Renal pelvis (tissue), 12 donors: ENCODE data around the gene SPOCK1. TPM values are rescaled to one million over a fixed set of nuclear protein-coding genes. Genes with fewer than 3 reads are reported as not detected.
"Not testable (repeated sequence)": the region's sequence is repeated elsewhere in the genome, so short reads cannot be mapped to it uniquely, and the experiment has no call there.

Experiments used
- DNase-seq: peaks from one replicate; pipeline ENCODE4 v3.0.0-alpha.2; 2013
- long read RNA-seq, 16 experiments: transcript quantifications; one replicate each; lab custom pipeline, GENCODE V29; 2026
- polyA plus RNA-seq, 3 donors: library from polyadenylated mRNA; unstranded; fragments of 120-200 nt; gene quantifications; one replicate each; pipeline ENCODE4 v1.2.1, GENCODE V29; 2013; ENCODE audit not compliant: insufficient read length in 3 of 3

Gene SPOCK1
- 1 to 10 TPM; 4.5 to 9.5 (median 9.2) TPM for polyA plus RNA-seq
- long read RNA-seq, donor 1, full-length matches to known transcripts = 1 of 1 reads
- long read RNA-seq, donor 1, partial matches to known transcripts = 0 of 1 reads
- long read RNA-seq, donor 1, other reads (novel, unspliced or antisense) = 0 of 1 reads
- long read RNA-seq, donor 2, full-length matches to known transcripts = 1 of 1 reads
- long read RNA-seq, donor 2, partial matches to known transcripts = 0 of 1 reads
- long read RNA-seq, donor 2, other reads (novel, unspliced or antisense) = 0 of 1 reads
- long read RNA-seq, donor 3, full-length matches to known transcripts = 1 of 1 reads
- long read RNA-seq, donor 3, partial matches to known transcripts = 0 of 1 reads
- long read RNA-seq, donor 3, other reads (novel, unspliced or antisense) = 0 of 1 reads
- long read RNA-seq, donor 4 = 0 reads
- long read RNA-seq, donor 5 = 0 reads
- long read RNA-seq, donor 6, full-length matches to known transcripts = 1 of 1 reads
- long read RNA-seq, donor 6, partial matches to known transcripts = 0 of 1 reads
- long read RNA-seq, donor 6, other reads (novel, unspliced or antisense) = 0 of 1 reads
- long read RNA-seq, donor 7, full-length matches to known transcripts = 1 of 1 reads
- long read RNA-seq, donor 7, partial matches to known transcripts = 0 of 1 reads
- long read RNA-seq, donor 7, other reads (novel, unspliced or antisense) = 0 of 1 reads
- long read RNA-seq, donor 8, full-length matches to known transcripts = 3 of 3 reads
- long read RNA-seq, donor 8, partial matches to known transcripts = 0 of 3 reads
- long read RNA-seq, donor 8, other reads (novel, unspliced or antisense) = 0 of 3 reads
- long read RNA-seq, donor 9, full-length matches to known transcripts = 1 of 1 reads
- long read RNA-seq, donor 9, partial matches to known transcripts = 0 of 1 reads
- long read RNA-seq, donor 9, other reads (novel, unspliced or antisense) = 0 of 1 reads
- long read RNA-seq, donor 10, full-length matches to known transcripts = 2 of 2 reads
- long read RNA-seq, donor 10, partial matches to known transcripts = 0 of 2 reads
- long read RNA-seq, donor 10, other reads (novel, unspliced or antisense) = 0 of 2 reads
- long read RNA-seq, donor 11, full-length matches to known transcripts = 1 of 1 reads
- long read RNA-seq, donor 11, partial matches to known transcripts = 0 of 1 reads
- long read RNA-seq, donor 11, other reads (novel, unspliced or antisense) = 0 of 1 reads
- long read RNA-seq, donor 12 = 0 reads
- long read RNA-seq, donor 13, partial matches to known transcripts = 0 of 1 reads
- long read RNA-seq, donor 13, other reads (novel, unspliced or antisense) = 0 of 1 reads
- long read RNA-seq, donor 14, full-length matches to known transcripts = 1 of 1 reads
- long read RNA-seq, donor 14, partial matches to known transcripts = 0 of 1 reads
- long read RNA-seq, donor 14, other reads (novel, unspliced or antisense) = 0 of 1 reads
- long read RNA-seq, donor 15, full-length matches to known transcripts = 2 of 2 reads
- long read RNA-seq, donor 15, partial matches to known transcripts = 0 of 2 reads
- long read RNA-seq, donor 15, other reads (novel, unspliced or antisense) = 0 of 2 reads
- long read RNA-seq, donor 16, full-length matches to known transcripts = 2 of 2 reads
- long read RNA-seq, donor 16, partial matches to known transcripts = 0 of 2 reads
- long read RNA-seq, donor 16, other reads (novel, unspliced or antisense) = 0 of 2 reads

DNA sequence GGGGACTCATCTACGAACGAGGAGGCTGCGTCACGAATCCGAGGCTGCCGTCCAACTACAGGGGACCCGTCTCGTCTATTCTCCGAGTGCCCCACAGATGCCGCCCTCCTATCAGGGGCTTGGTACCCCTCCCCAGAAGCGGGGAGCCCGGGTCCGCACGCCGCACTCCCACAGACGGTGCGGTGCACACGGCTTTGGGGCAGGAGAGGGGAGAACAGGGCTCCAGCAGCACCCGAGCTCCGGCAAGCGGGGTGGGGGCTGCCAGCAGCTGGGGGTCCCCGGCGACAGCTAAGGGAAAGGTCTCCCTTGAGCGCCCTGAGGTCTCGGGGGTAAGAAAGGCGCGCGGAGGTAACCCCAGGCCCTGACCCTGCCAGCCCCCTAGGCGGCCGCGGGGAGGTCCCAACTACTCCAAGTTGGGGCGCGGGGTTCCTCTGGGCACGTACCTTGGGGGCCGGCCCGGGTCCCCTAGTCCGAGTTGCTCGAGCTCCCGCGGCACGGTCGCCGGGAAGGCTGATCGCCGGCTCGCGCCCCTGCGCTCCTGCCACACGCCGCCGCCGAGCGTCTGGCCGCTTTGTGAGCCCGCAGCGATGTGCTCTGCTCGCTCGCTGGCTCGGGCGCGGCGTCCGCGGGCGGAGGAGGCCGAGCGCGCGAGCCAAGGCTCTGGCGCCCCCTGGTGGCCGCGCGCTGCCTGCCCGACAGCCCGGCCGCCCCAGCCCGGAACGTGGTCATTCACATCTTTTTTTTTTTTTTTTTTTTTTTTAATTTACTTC is at the start of gene SPOCK1:
Gene SPOCK1, minus strand, starts transcription at position 591 of the 770 bp plus-strand sequence.
- DNase-seq = peak; percentile 75

DNA sequence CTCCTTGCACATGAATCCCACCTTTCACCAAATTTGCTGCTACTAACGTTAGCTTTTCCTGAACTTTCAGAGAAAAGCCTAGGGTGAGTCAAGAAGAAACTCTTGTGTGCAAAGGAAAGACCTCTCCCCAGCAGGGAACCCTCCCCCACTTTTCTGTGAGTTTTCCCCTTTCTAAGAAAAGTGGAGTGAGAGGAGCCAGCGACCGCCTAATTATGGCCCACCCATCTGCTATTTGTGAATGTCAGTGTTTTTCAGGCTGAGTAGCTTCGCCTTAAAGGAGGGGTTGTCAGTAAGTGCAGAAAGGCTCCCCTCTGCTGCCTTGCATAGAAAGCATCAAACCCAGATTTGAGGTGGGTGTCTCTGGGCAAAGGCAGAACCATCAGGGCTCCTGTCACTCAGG is 46.8 kb upstream of the SPOCK1 start:
- DNase-seq = no peak

GRCh38 chr5:137535449-137535848 is 36.3 kb upstream of the SPOCK1 start:
- DNase-seq = not testable (repeated sequence)

DNA sequence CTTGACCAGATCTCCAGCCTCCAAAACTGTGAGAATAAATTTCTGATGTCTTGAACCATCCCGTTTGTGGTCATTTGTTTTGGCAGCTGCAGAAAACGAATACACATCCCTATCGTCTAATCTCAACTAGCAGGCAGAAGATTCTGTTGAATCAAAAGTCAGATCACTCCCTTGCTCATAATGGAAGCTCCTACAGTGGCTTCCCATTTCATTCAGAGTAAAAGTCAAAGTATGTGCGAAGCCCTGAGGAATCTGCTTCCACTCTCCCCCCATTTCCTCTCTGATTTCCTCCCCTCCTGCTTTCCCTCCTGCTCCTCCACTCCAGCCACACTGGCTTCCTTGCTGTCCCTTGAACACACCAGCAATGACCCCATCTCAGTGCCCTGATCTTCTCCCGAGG is 34.8 kb upstream of the SPOCK1 start:
- no peak for DNase-seq

DNA sequence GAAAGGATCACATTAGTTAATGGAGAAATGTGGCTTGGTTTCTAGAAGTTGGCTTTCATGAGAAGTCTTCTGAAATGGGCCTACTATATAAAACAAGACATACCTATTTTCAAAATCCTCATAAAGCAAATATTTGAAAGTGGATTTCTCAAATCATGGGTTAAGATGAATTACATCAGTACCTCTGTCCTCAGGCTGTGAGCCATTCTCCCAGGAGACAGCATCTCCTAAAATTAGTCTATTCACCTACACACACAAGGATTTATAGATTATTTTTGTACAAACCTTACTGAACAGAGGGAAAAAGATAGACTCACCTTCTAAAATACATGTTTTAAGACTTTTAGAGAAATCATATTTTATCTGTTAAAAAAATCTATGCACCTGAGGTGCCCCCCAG is 32.1 kb upstream of the SPOCK1 start:
- DNase-seq = no peak

- no peak for DNase-seq
Observed at GRCh38 chr5:137521246-137521645, 22.1 kb upstream of the SPOCK1 start.

DNA sequence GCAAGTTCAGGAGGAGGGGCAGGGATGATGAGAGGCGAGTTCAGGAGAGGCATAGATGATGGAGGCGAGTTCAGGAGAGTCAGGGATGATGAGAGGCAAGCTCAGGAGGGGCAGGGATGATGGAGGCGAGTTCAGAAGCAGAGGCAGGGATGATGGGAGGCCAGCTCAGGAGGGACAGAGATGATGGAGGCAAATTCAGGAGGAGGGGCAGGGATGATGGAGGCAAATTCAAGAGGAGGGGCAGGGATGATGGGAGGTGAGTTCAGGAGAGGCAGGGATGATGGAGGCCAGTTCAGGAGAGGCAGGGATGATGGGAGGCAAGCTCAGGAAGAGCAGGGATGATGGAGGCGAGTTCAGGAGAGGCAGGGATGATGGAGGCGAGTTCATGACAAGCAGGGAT is 17.8 kb upstream of the SPOCK1 start:
- no peak for DNase-seq

DNA sequence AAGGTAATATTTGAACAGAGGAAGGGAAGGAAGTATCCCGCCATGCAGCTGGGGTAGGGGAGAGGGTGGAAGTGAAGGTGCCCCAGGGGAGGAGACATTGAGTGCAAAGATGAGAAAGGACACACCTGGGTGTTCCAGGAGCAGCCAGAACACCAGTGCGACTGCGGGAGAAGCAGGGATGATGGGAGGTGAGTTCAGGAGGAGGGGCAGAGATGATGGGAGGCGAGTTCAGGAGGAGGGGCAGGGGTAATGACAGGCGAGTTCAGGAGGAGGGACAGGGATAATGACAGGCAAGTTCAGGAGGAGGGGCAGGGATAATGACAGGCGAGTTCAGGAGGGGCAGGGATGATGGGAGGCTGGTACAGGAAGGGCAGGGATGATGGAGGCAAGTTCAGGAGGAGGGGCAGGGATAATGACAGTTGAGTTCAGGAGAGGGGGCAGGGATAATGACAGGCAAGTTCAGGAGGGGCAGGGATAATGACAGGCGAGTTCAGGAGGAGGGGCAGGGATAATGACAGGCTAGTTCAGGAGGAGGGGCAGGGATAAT is 17.2 kb upstream of the SPOCK1 start:
- DNase-seq = no peak

DNA sequence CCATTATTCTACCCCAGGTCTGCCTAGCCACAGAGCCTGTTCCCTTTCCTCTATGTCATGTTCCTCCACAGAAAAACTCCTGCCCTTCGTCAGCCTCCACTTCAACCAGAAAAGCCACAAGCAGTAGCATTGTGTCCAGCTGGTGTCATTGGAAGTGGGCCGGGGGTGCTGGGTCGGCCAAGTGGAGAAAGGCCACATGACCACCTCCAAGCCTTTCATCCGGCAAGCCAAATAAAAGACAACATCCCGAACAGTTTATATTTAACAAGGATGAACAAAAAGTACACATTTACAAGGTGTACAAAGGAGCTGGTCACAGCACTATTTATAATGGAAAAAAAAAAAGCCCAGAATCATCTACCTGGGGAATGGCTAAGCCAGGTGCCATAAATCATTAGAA is 16.1 kb upstream of the SPOCK1 start:
- no peak for DNase-seq

DNA sequence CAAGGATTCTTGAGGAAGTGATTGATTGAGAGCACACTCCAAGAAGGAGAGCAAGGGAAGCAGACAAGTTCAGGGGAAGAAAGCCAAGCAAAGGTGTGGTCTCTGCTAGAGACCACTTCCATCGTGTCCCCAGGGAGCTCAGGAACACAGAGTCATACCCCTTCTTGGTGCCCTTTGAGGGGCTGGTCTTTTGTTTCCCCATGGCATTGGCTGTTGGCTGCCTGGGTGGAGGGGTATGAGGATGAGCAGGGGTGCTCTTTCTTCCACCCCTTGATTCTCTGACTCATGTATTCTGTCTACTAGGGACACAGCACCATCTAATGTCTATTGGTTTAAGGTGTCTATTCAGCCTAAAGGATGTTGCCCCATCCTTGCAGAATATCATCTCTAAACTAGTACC is 11.5 kb upstream of the SPOCK1 start:
- no peak for DNase-seq

- DNase-seq = no peak
Observed at GRCh38 chr5:137507150-137507549, 8.0 kb upstream of the SPOCK1 start.

- no peak for DNase-seq
Observed at GRCh38 chr5:137506296-137506695, 7.2 kb upstream of the SPOCK1 start.

DNA sequence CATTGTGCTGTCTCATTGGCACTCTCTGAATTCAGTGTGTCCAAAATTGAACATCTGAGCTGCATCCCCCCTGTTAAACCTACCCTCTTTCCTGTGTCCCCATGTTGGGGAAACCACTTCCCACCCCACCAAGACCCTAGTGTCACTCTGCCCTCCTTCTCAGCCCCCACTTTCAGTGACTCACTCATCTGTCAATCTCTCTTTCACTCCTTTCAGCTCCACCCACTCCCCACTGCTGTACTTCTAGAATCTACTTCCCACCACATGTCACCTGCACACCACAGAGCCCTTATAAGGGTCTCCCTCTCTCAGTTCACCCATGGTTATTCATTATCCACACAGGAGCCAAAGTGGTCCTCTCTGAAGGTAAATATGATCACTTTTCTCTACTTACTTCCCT is 5.8 kb upstream of the SPOCK1 start:
- DNase-seq = no peak

- no peak for DNase-seq
Observed at GRCh38 chr5:137503456-137503855, 4.3 kb upstream of the SPOCK1 start.

- DNase-seq = no peak
Observed at GRCh38 chr5:137502632-137503031, 3.5 kb upstream of the SPOCK1 start.

DNA sequence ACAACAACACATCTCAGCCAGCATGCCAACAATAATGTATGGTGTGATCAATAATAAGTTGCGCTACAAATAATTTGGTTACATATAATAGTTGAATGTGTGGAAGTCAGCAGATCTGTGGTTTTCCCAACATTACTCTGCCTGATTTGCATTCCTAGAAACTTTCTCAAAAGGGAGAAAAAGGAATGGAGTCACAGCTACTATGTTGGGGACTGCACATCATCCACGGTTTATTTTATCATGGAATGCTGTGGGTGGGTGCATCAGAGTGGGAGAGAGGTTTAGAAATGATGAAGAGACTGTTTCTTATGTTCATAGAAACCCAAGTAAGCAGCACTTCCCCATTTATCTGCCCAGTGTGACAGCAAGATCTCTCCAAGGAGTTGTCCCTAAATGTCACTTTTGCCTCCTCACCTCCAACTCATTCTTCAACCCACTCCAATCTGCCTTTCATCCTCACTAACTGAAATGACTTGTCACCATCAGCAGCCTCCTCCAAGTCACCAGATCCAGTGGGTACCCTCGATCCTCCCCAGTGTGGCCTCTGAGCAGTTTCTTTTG is 2.8 kb upstream of the SPOCK1 start:
- DNase-seq = no peak

GRCh38 chr5:137501226-137501625 is 2.1 kb upstream of the SPOCK1 start:
- DNase-seq = no peak

- DNase-seq = no peak
Observed at GRCh38 chr5:137500615-137501225, 1.6 kb upstream of the SPOCK1 start.

DNA sequence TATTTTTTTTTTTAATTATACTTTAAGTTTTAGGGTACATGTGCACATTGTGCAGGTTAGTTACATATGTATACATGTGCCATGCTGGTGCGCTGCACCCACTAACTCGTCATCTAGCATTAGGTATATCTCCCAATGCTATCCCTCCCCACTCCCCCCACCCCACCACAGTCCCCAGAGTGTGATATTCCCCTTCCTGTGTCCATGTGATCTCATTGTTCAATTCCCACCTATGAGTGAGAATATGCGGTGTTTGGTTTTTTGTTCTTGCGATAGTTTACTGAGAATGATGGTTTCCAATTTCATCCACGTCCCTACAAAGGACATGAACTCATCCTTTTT is 351 bp upstream of the SPOCK1 start:
- DNase-seq = not testable (repeated sequence)
